Rectal smooth muscle tissue (tissue), 1 donor: Measurements from ENCODE around the gene PLCH2.

Source experiments
- H3K27ac ChIP-seq: one replicate; pipeline ENCODE4 v1.7.0; 2013; ENCODE audit warnings: low read depth, low read length, inconsistent platforms
- H3K27me3 ChIP-seq: one replicate; pipeline ENCODE4 v1.7.0; 2013; ENCODE audit warnings: low read length; ENCODE audit not compliant: control insufficient read depth, insufficient read depth
- H3K36me3 ChIP-seq: one replicate; pipeline ENCODE4 v1.7.0; 2013; ENCODE audit warnings: low read length; ENCODE audit not compliant: control insufficient read depth, insufficient read depth
- H3K4me1 ChIP-seq: one replicate; pipeline ENCODE4 v1.7.0; 2013; ENCODE audit warnings: low read length; ENCODE audit not compliant: control insufficient read depth, insufficient read depth
- H3K4me3 ChIP-seq: one replicate; pipeline ENCODE4 v1.7.0; 2013; ENCODE audit warnings: low read length
- H3K9ac ChIP-seq: one replicate; pipeline ENCODE4 v1.7.0; 2013; ENCODE audit warnings: low read length

The PLCH2 gene

DNA sequence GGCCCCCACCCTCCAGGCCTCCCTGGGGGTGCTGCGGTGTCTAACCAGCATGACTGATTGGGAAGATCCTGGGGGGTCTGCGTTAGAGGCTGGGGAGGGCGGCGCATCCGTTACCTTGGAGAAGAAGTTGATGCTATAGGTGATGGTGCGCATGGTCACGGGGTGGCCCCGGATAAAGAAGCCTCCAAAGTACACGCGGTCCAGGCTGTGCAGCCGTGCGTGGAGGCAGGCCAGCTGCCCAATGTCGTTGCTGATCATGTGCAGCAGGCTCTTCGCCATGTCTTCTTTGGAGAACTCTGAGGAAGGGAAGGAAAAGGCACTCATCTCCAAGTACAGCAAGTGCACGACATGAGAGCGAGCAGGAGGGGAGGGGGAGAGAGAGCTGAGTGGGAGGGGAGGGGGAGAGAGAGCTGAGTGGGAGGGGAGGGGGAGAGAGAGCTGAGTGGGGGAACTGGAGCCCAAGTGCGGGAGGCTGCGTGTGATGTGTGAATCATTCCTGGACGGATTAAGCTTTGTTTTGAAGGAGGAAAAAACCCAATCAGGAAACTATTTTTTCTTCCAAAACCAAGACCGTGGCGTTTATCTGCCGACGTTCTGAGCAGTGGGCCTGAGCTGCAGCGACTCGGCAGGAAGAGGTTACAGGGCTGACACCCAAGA, 43.1 kb downstream of the PLCH2 start:
- H3K4me1 ChIP-seq = peaks cover 3% of the 10 kb centered on the region
- H3K27me3 ChIP-seq = no peaks in the 10 kb centered on the region
- H3K27ac ChIP-seq = no peak overlapping the region
- peaks cover 47% of the 10 kb centered on the region for H3K36me3 ChIP-seq
- no peak overlapping the region for H3K4me3 ChIP-seq
- no peak overlapping the region for H3K9ac ChIP-seq

DNA sequence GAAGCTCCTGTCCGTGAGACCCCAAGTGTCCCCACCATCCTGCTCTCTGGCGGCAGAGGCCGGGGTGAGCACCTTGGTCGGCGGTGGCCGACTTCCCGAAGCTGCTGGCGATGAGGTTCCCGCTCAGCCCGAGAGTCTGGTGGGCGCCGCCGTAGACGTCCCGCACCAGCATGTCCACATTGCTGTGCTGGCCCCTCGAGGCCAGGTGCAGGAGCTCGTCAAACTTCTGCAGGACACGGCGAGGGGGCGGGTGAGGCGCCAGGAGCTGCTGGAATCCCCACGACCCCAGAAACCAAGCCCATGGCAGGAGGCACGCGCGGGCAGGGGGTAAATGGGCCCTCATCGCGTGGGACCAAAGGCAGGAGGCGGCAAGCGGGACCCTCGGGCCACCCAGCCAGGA, 43.6 kb downstream of the PLCH2 start:
- Histone ChIP-seq H3K27me3 (no peaks in the 10 kb centered on the region), H3K4me3 (no peak overlapping the region), H3K9ac (no peak overlapping the region), H3K36me3 (peaks cover 46% of the 10 kb centered on the region), H3K27ac (no peak overlapping the region), H3K4me1 (peaks cover 8% of the 10 kb centered on the region)

DNA sequence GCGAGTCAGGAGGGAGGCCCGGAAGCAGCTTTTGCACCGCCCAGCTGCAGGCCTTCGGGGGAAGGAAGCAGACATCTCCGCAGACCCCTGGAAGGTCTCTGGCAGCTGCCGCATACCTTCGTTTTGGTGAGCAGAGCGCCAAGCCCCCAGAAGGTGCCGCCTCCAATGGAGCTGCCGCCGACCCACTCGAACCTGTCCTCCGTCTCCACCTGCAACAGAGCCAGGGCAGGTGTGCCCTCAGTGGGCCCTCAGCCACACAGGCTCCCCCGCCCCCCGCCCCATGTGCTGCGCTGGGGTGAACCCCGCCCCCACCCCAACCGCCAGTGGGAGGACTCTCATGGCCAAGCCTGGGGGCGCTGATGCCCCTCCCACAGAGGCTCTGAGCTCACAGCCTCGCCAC, 44.1 kb downstream of the PLCH2 start:
- Histone ChIP-seq H3K4me3 (no peak overlapping the region), H3K9ac (no peak overlapping the region), H3K4me1 (peaks cover 13% of the 10 kb centered on the region), H3K27ac (no peak overlapping the region), H3K27me3 (no peaks in the 10 kb centered on the region), H3K36me3 (peaks cover 42% of the 10 kb centered on the region)

DNA sequence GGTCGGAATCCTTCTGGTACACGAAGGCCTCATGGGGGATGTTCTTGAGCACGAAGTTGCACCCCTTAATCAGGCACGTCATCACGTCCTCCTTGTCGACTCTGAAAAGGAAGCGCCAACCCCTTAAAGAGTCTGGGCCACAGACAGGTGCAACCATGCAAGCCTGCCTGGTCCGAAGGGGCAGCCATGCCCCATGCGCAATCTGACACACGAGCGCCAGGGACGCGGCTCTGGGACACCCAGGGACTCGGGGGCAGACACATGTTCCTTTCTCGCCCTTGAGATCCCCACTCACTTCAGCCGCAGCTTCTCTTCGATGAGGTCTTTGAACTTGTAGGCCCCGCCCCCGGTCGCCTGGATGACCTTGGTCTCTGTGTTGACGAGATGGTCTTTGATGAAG, 44.7 kb downstream of the PLCH2 start:
- no peak overlapping the region for H3K4me3 ChIP-seq
- H3K9ac ChIP-seq = no peak overlapping the region
- H3K4me1 ChIP-seq = peaks cover 14% of the 10 kb centered on the region
- H3K27ac ChIP-seq = no peak overlapping the region
- no peaks in the 10 kb centered on the region for H3K27me3 ChIP-seq
- H3K36me3 ChIP-seq = peaks cover 42% of the 10 kb centered on the region

DNA sequence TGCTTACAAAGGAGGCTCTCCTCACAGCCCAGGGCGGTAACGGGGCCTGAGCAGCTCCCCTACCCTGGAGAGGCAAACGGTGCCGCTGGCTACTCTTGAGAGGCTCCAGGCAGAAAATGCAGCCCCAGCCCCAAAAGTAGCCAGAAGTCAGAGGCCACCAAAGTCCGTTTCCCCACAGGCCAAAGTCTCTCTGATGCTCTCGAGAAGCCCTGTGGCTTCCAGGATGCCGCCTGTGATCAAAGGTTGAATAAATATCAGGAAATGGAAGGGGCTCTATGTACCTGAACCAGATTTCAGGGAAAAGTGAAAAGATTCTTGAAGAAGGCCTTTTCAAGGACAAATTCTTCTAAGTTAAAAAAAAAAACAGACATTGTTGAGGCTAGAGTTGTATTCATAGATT, 46.1 kb downstream of the PLCH2 start:
- Histone ChIP-seq H3K27ac (no peak overlapping the region), H3K4me1 (peaks cover 18% of the 10 kb centered on the region), H3K36me3 (peaks cover 29% of the 10 kb centered on the region), H3K9ac (no peak overlapping the region), H3K27me3 (no peaks in the 10 kb centered on the region), H3K4me3 (no peak overlapping the region)

DNA sequence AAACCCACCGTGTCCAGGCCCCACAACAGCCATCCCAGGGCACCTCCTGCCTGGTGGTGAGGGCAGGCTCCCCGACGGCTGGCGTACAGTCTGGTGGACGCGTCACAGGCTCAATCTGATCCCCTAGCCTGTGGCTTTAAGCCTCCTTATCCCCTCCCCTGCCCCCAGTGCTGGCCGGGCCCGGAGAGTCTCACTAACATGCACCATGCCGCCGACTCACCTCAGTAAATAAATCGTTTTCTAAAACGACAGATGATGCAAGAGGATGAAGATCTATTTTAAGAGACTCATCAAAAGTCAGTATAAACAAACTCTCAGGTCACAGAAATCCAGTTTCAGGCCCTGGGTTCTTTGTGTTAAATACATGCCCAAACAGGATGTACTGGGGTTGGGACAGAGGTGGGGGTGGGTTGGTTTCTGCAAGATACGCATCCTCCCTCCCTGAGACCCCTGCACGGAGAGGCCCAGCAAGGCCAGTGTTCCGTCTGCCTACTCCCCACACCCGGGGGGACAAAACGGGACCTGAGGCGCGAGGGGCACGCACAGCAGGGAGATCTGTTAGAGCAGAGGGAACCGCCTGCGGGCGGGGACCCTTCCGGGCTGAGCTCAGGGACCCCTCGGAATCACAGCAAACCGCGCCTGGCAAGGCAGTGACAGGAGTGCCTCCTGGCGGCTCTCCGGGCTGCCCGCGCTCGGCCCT, 47.3 kb downstream of the PLCH2 start:
- Histone ChIP-seq H3K36me3 (peaks cover 19% of the 10 kb centered on the region), H3K9ac (no peak overlapping the region), H3K4me3 (no peak overlapping the region), H3K27me3 (no peaks in the 10 kb centered on the region), H3K4me1 (peaks cover 18% of the 10 kb centered on the region), H3K27ac (no peak overlapping the region)

DNA sequence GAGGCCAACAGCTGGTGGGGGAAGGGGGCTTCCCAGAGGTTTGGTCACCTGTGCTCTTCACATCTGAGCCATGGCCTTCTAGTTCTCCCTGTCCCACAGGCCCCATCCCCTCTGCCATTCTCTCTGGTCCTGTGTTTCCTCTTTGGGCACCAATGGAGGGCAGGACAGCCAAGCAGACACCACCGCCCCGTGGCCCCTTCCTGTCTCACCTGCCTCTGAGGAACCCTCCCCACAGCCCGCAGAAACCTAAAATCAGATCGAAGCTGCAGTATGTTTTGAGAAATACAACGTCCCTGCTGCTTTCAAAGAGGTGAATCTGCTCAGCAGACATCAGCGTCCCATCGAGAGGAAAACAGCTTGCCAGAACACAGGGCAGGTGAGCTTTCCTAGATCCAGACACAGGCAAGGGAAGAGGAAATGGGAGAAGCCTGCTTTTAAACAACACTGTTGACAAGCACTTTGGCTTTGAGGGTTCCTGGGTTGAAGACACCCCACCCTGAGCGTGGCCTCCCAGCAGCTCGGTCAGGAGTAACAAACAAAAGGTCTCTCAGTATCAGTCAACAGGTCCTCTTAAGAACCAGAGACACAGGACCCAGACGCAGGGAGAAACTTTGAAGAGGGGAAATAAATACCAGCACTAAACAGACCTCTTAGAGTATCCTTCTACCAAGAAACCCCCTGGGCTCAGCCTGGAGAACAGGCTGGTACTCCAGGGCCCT, 48.0 kb downstream of the PLCH2 start:
- Histone ChIP-seq H3K4me3 (peak overlapping the region; percentile 86), H3K36me3 (peaks cover 12% of the 10 kb centered on the region), H3K4me1 (peaks cover 18% of the 10 kb centered on the region), H3K27me3 (no peaks in the 10 kb centered on the region), H3K9ac (no peak overlapping the region), H3K27ac (no peak overlapping the region)

DNA sequence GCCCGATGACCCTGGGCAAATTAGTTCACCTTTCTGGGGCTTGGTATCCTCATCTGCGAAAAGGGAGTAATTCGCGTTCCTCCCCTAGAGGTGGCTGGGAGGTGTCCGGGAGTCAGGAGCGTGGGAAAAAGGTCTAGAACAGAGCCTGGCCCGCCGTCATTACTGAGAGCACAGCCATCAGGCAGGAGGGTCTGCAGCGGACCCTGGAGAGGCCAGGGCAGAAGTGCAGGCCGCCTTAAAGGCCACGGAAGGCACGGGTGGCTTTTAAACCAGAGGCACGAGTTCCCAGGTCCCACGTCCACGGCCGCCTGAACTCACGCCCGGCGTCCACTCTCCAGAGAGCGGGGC, 49.5 kb downstream of the PLCH2 start:
- Histone ChIP-seq H3K4me1 (peaks cover 18% of the 10 kb centered on the region), H3K27ac (peak overlapping the region; percentile 30), H3K27me3 (peaks cover under 1% of the 10 kb centered on the region), H3K9ac (peak overlapping the region; percentile 66), H3K36me3 (peaks cover 4% of the 10 kb centered on the region), H3K4me3 (peak overlapping the region; percentile 86)

DNA sequence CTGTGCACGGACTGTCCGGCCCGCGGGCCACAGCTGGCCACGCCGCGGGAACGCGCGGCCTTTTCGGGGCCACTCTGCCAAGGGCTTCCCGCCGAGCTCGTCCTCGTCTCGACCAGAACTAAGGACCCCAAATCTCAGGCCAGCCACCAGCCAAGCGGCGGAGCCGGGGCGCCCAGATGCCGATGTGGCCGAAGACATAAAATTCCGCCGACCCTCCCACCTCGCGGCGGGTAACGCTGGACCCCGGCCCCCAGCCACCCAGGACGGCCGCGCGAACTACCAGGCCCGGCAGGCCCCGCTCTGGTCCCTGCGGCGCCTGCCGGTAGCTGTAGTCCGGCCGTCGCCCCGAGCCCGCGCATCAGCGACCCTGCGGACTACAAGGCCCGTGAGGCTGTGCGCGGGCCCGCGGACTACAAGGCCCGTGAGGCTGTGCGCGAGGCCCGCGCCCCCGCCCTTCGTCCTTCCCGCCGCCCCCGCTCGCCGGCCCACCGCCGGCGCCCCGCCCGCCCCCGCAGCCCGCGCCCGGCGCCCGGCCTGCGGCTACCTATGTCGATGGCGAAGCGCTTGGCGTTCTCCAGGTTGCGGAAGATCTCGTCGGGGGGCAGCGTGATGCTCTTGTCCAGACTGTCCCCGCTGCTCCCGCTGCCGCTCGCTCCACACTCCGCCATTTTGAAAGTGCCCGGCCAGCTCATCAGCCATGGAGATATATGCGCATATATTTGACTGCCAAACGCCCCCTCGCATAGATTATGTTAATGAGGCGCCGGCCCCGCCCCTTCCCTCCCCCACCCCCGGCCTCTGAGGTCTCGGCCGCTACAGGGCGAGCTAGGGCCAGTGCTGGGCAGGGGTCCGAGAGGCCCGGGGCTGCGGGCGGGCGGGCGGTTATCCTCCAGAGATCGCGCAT, 50.1 kb downstream of the PLCH2 start, which contains the start of gene PANK4:
PANK4 (minus strand) TSS at position 677 of the 904 bp plus-strand sequence; CDS start at position 668, 9 bp downstream.
- Histone ChIP-seq H3K4me3 (peak within 1 kb of the TSS; percentile 86), H3K4me1 (peaks cover 18% of the 10 kb centered on the region), H3K27me3 (peaks cover 7% of the 10 kb centered on the region), H3K9ac (peak within 1 kb of the TSS; percentile 66), H3K36me3 (no peaks in the 10 kb centered on the region), H3K27ac (peak within 1 kb of the TSS; percentile 75)

DNA sequence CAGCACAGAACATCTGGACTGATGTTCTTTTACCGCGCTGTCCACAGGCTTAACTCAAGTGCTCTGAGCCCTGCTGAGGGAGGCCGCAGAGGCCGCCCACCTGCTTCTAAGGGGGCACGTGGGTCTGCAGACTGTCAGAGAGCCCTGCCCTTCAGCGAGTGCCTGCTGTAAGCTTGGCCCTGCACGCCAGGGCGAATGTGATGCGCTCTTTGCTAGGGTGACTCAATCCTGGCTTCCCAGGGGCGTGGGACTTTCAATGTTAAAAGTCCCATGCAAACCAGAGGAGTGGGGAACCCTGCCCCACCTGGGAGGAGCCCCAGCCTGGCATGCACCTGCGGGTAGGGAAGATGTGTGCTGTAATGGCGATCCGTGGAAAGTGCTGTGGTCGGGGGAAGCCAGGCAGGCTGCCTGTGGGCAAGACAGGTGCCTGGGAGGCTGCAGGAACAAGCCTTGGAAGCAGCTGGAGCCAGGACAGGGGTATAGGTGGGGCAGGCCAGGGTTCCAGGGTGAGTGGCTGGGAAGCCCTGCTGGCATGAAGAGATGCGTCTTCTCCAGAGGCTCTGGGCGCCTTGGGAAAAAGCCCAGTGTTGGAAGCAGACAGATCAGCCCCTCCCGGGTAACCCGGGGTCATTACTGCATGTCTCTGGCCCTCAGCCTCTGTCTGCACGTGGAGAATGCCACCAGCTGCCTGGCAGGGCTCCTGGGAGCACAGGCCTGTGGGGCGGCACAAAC, 50.9 kb downstream of the PLCH2 start:
- peaks cover 18% of the 10 kb centered on the region for H3K4me1 ChIP-seq
- no peak overlapping the region for H3K9ac ChIP-seq
- peaks cover 15% of the 10 kb centered on the region for H3K27me3 ChIP-seq
- H3K36me3 ChIP-seq = no peaks in the 10 kb centered on the region
- peak overlapping the region; percentile 49 for H3K4me3 ChIP-seq
- H3K27ac ChIP-seq = no peak overlapping the region

DNA sequence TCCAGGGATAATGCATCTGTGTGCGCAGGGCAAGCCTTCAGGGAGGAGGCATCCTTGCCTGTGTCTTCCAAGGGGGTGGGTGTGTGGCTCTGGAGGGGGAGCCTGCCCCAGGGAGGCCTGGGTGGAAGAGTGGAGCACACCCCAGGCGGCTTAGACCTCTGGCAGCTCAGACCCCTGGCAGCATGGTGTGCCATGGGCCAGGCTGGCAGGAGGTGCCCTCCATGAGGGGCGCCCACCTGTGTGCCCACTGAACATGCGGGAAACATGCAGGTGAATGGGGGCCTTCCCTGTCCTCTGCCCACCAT, 51.4 kb downstream of the PLCH2 start:
- Histone ChIP-seq H3K36me3 (no peaks in the 10 kb centered on the region), H3K9ac (no peak overlapping the region), H3K4me1 (peaks cover 18% of the 10 kb centered on the region), H3K27me3 (peaks cover 19% of the 10 kb centered on the region), H3K4me3 (no peak overlapping the region), H3K27ac (no peak overlapping the region)
